LoVo (cell line): ENCODE measurements around the gene RAD51B.

ENCODE experiments used
- DNase-seq: peaks from one replicate; pipeline ENCODE4 v3.0.0-alpha.2; 2016; ENCODE audit warnings: low spot score

The RAD51B gene

DNA sequence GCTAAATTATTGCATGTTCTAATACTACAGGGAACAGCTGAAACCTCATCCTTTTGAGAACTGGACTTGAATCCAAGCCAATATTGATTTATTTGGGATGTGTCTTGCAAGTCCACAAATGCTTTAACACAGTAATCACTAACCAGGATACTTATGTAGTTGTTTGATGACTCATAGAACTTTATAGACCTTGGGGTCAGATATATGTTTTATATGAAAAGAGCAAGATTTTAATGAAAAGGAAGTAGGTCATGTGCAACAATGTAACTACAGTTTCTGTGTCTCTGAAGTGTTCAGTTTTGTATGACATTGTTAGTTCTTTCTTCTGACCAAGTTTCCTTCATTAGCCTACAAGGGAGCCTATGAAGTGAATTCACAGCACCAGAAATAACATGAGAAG lies 621.2 kb downstream of the RAD51B start:
- peak; percentile 34 for DNase-seq

- no peak for DNase-seq
Measured at GRCh38 chr14:68441542-68441941, 622.0 kb downstream of the RAD51B start.

DNA sequence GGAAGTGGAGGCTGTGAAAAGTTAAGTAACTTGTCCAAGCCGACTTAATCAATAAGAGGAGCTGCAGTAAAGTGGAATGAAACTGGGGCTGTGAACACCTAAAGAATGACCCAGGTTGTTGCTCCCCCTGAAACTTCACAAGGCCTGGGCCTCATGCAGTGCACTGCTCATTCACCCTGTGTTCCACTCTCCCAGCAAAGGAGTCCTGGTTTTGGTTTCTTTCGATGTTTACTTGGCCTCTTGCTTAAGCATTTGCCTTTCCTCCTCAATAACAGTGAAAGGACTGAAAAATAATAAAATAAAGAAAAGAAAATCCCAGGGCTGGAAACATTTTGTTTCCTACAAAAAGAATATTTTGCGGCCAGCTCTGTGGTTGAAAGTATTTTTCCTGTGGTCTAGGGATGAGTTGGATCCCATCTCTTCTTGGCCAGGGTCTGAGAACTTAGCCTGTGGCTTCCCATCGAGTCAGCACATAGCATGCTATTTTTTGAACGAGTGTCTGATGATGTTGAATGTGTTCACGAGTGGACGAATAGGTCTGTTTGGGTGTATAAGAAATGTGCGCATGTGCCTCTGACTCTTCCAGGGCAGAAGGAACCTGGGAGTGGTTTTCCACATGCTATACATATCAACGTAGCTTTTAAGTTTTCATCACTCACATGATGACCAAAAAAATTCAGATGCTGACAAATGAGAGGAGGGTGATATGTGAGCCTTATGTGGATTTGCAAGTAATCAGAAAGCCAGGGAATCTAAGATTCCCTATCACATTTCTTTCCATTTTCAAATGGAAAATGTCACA lies 623.5 kb downstream of the RAD51B start:
- DNase-seq: no peak

GRCh38 chr14:68444449-68445168 lies 625.0 kb downstream of the RAD51B start:
- peak; percentile 18 for DNase-seq

DNA sequence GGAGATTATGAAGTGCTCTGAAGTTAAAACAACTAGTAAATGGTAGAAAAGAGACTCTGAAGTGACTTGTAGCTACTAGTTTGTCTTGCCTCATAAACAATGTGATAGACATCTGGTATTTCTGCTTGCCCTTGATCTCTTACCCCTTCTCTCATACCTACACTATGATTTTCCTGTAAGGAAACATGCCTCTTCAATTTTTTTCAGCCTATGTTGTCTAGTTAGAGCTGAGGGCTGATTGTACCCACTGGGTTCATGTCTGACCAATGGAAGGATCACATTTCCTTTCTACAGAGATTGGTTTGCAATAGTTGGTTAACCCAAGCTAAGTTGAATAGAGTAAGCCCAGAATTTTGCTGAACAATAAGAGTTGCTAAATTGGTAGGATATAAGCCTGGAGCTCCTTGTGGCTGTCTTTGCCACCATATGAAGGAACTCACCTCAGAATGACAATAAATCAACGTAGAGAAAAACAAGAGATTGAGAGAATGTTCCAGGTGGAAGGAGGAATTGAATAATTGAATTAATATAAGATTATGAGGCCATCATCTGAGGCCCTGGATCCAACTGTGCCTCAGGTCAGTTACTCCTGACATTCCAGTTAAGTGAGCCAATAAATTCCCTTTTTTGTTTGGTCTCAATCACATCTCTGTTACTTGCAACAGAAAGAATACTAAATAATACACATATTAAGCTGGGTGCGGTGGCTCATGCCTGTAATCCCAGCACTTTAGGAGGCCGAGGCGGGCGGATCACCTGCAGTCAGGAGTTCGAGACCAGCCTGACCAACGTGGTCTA lies 626.9 kb downstream of the RAD51B start:
- no peak for DNase-seq

DNA sequence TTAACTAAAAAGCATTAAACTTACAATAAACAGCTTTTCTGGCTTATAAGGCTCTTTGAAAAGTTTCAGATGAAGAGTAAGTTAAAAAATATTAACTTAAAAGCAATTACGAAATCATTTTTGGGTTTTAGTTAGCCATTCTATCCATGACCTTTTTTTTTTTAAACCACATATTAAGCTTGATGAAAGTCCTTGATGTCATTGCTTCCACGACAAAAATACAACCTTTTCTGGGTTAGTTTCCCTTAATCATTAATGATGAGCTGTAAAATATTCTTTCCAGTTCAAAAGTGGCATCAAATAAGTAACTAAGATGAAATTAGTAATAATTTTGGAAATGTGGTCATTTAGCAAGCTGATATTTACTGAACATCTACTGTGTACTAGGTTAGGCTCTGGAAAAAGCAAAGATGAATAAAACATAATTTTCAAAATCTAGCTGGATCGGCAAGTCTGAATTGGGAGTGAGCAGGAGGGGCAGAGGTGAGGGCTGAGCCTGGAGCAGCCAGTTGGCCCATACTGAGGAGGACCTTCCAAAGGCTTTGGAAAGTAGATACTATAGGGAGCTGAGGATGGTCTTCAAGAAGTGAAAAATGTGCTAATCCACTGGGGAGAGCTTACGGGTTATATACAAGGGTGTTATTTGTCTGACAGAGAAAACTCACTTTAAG lies 628.1 kb downstream of the RAD51B start:
- no peak for DNase-seq

GRCh38 chr14:68448252-68448902 lies 628.8 kb downstream of the RAD51B start:
- DNase-seq: no peak

GRCh38 chr14:68449561-68450181 lies 630.1 kb downstream of the RAD51B start:
- DNase-seq: no peak

DNA sequence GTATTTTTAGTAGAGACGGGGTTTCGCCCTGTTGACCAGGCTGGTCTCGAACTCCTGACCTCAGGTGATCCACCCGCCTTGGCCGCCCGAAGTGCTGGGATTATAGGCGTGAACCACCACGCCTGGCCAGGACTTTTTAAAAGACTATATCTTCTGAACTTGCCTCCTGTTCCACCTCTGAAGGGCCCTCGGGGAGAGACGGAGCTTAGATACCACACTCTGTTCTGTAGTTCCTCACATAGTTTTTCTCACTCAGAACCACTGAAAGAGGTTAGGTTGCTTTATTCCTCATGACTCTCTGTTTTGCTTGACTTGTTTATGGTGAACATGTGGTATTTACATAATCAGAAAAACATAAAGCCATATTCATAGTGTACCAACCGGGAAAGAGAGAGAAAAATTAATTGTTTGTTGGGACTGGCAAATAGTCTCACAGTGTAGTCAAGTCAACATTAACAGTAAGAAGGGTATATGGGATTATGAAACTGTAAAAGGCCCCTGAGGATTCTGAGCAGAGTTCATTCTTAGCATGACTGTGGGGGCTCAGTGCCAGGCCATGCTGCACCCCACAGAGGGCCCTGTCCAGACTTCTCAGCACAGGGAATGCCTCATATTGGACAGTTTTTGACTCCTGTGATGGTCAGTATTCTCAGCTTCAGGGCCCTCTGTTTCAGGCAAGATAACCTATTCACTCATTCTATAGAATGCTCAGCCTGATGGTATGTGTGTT lies 631.0 kb downstream of the RAD51B start:
- no peak for DNase-seq

DNA sequence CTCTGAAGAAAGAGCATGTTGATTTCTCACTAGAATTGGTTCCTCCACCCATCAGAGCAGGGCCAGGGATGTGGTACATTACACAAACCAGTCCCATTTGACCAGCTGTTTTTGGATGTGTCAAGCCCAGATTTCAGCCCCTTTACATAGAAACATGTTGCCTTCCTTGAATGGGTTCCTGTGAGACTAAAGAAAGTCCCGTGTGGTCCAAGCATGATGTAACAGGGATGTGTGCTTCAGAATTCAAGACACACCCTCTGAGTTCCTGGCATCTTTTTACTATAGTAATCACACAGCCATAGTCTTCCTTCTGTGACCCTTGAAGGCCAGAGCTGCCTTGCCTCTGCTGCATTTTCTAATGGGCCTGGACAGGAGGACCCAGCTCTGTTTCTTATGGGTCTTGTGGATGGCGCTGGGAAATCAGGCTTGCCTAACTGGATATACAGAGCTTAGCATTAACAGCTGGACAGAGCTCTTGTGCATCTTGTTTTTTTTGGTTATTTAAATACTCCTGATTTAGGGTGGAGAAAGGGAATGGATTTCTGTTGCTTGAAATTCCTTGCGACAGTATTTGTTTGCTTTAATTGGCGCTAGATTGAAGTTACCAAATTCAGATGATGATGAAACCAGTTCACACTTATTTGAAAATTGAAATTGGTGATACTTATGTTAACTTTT lies 632.3 kb downstream of the RAD51B start:
- DNase-seq: no peak

DNA sequence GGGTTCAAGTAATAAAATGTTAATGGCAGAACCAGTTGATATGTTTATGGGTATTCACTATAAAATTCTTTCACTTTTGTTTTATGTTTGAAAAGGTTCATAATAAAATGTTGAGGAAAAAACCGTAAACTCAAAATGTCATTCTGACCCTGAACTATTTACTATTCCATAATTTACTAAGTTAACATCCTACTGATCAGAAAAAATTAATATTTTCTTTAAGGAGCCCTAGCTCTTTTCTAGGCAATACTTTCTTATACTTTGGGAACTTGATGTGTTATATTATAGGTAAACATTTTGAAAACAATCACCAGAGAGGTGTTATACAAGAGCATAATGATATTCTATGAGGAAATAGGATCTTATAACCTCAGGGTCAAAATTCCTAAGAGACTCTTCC lies 638.7 kb downstream of the RAD51B start:
- DNase-seq: no peak

DNA sequence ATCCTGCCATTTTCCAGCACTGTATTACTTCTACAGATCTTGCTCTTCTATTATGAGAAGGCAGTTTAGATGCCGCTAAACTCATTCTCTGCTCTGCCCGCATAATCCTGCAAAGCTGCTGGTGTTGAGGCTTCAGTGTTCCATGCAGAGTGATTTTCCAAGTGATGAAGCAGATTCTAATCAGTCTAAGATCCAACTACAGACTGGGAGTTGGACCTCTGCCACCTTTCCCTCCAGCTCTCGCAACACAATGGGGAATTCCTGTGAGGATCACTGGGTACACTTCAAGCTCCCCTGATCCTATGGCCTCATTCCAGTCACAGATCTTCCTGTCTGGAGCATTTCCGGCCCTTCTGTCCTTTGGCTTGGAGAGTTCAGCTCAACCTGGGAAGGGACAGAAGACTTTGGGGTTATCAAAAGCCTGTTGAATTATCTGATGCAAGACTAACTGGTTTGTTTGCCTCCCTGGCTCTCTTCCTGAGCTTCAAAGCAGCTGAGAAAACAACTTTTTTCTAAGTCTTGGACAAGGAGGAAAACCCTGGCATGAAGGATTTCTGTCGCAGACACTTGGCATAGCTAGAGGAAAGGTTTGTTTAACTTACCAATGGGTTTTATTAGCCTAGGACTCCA lies 639.4 kb downstream of the RAD51B start:
- DNase-seq: peak; percentile 69

GRCh38 chr14:68459480-68460136 lies 640.0 kb downstream of the RAD51B start:
- no peak for DNase-seq

DNA sequence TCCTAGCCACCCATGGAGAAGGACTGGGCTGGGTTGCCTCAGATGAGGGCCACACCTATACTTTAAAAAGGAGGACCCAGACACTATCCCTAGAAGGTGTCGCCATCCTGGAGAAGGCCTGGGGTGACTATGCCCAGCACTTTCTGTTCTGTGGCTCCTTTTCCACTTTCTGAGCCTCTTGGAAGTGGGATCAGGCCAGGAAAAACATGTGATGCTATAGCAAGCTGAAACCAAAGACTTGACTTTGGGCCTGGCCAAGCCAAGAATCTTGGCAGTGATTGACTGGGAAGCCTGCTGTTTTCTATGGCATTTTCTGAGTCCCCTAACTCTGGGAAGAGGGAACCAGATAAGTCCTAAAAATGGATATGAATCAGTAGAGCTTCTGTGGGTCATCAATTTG lies 641.0 kb downstream of the RAD51B start:
- DNase-seq: no peak

GRCh38 chr14:68461086-68461485 lies 641.5 kb downstream of the RAD51B start:
- DNase-seq: no peak

GRCh38 chr14:68462683-68463082 lies 643.1 kb downstream of the RAD51B start:
- no peak for DNase-seq

DNA sequence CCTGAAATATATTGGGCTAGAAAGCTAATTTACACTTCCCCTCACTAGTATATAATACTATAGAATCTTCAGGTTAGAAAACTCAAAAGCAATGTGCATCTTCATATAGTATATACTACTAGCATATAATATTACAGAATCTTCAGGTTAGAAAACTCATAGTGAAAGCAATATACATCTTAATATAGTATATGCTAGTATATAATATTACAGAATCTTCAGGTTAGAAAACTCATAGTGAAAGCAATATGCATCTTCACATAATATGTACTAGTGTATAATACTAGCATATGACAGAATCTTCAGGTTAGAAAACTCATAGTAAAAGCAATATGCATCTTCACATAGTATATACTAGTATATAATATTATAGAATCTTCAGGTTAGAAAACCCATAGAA lies 643.7 kb downstream of the RAD51B start:
- no peak for DNase-seq

- no peak for DNase-seq
Measured at GRCh38 chr14:68463705-68464374, 644.3 kb downstream of the RAD51B start.
